Globus pallidus (tissue), 1 donor: ENCODE data around the gene NR4A3.
"Not testable (repeated sequence)": the region's sequence is repeated elsewhere in the genome, so short reads cannot be mapped to it uniquely, and the experiment has no call there.

Experiments used
- DNase-seq: peaks from one replicate; pipeline ENCODE4 v3.0.0-alpha.2; 2015; ENCODE audit warnings: low spot score

The NR4A3 gene

DNA sequence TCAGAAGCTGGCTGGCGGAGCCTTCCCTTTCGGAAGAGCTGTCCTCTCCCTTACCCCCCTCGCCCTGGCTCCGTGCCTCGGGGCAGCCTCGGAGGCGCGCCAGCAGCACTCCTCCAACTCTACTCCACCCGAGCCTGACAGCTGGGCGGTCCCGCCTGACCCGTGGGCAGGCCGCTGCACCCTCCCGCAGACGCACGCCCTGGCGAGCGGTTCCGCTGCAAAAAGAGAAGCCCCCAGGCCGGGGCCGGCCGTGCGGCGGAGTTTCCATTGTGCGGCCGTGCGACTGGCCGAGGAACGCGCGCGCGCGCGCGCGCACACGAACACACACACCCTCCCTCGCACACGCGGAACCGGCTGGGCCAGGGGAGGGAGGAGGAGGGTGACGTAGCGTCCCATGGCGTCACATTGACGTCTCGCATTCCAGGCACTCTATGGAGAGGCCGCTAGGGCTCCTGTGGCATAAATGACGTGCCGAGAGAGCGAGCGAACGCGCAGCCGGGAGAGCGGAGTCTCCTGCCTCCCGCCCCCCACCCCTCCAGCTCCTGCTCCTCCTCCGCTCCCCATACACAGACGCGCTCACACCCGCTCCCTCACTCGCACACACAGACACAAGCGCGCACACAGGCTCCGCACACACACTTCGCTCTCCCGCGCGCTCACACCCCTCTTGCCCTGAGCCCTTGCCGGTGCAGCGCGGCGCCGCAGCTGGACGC lies at the start of gene NR4A3:
NR4A3 (plus strand) TSS at position 490 of the 713 bp plus-strand sequence. CDS start 6,158 bp downstream, outside the sequence.
- DNase-seq = peak; percentile 96

DNA sequence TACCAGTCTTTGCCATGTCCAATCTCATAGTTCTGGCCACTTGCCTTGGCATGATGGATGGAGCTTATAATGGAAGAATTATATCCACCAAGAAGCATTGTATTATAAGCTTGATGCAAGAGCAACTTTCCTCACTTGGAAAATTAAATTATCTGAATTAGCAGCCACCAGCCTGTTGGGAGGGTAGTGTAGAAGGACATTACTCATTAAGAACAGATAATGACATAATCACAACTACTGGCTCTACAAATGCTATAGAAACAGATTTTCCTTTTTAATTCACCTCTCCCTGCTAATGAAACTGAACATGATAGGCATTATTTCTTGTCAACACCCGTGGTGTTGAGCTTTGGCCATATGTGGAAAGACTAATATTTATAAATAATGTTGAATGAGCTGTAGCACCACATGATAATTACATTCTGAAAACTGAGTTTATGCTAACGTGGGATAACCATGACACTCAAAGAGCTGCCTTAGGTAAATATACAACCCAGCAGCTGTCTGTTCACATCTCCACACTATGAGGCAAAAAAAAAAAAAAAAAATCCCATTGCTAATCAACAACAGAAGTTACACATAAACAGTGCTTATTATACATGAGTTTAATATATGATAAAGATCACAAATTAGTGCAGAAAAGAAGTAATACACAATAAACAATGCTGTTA lies 48.1 kb upstream of the NR4A3 start:
- DNase-seq = no peak

DNA sequence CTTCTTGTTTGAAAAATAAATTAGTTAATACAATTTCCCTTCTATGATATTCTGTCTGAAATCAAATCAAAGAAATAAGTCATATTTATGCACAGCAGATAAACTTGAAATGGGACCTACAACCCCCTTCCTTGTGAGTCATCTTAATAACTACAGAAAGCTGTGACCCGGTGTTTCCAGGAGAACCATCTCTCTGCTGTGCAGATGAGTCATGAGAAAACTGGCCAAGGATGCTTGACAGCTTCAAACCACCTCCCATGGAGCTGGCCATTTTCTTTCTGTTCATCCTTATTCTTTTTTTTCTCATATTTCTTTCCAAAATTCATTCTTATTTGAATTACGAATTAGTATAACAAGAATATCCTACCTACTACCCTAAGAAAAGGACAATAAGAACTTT lies 43.4 kb upstream of the NR4A3 start:
- no peak for DNase-seq

DNA sequence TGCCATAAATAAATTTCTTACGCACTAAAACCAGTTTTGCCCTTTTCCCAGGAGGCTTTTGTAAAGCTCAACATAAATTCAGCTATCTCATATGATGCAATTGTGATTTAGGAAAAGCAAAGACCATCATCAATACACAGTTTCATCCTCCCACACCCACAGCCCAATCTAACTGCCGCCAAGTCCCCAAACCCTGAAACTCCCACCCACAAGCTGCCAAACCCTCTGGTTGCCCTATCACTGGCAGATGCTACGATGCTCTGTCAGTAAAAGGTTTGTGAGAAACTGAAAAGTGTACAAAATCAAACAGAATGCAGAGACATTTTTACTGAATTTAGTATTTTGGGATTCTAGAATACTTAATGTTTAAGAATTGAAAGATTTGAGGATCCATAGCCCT lies 42.8 kb upstream of the NR4A3 start:
- DNase-seq = no peak

DNA sequence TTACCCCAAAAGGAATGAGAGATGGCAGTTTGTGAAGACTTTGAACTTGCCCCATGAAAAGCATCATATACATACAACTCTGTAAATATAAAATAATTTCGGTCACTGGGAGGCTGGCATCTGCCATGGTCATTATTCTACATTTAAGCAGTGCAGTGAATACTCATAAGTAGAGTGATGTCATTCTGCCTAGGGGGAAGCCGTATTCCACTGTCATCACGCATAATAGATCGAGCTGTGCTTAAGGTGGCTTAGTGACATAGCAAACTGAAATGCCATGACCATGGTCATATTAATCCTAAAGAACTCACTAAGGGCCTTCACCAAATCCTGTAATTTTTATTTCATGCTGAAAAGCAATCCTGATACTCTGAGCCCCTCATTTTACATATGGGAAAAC lies 42.4 kb upstream of the NR4A3 start:
- DNase-seq = no peak

DNA sequence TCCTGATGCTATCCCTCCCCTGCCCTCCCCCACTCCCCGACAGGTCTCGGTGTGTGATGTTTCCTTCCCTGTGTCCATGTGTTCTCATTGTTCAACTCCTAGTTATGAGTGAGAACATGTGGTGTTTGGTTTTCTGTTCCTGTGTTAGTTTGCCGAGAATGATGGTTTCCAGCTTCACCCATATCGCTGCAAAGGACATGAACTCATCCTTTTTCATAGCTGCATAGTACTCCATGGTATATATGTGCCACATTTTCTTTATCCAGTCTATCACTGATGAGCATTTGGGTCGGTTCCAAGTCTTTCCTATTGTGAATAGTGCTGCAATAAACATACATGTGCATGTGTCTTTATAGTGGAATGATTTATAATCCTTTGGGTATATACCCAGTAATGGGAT lies 39.3 kb upstream of the NR4A3 start:
- DNase-seq = not testable (repeated sequence)

DNA sequence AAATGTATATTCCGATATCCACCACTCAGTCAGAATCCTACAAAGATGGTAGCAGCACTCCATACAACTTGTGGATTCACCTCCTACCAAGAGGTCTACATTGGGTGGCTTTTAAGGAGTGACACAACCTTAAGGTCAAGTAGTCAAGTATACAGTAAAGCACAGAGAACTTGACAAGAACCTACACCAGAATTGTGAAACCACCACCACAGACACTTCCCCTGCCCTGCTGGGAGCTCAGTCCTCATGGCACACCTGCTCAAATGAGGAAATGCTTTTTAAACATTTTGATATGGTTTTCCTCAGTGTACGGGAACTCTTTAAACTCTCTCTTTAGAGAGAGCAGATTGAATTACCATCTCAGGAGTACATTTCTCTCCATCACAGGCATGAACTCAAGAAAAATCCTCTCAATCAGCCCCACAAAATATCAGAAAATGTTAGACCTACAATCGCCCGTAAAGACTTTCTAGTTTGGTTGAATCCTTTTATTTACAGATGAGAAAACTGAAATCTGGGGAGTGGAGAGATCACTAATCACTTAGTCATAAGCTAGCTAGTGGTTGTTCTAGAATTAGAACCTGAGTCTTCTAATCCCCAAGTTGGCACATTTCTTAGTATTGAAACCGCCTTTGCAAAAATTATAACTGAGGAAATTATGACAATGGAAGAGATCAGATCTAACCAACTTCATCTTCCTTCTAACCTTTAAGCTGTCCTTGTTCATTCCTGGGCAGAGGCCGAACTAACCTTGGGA lies 38.5 kb upstream of the NR4A3 start:
- DNase-seq = no peak

DNA sequence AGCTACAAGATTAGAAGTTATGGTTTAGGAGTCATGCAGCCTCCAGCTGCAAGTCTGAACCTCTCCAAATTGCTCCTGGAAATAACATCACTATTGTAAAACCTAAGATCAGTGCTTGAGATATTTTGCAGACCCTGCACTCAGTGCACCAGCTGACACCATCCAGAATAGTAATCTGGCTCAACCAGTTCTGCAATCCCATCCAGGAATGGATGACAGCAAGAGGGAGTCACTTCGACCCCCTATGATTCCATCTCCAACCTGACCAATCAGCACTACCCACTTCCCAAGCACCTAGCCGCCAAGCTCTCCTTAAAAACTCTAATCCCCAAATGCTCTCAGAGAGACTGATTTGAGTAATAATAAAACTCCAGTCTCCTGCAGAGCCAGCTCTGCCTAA lies 37.9 kb upstream of the NR4A3 start:
- no peak for DNase-seq

DNA sequence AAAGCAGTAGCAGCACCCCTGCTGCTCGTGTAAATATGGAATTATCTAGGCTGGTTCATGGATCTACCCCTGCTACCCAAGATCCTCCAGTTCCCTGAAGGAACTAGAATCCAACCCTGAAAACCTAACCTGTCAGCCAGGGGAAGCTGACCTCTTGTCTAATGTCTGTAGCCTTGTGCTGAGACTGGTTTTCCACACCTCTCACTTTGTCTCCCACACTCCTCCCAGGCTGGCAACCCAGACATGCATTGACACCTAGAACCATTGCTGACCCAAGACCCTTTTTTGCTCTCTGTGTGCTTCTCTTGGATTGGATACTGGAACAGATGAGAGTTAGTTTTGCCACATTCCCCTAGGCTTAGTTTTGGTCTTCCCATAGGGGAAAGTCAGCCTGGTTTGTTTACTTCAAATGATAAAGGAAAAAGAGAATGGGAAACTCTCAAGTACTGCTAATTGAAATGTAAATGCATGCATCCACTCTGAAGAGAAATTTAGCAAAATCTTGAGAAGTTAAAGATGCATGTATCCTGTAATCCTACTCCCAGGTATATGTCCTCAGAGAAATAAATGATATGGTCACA lies 36.6 kb upstream of the NR4A3 start:
- no peak for DNase-seq

DNA sequence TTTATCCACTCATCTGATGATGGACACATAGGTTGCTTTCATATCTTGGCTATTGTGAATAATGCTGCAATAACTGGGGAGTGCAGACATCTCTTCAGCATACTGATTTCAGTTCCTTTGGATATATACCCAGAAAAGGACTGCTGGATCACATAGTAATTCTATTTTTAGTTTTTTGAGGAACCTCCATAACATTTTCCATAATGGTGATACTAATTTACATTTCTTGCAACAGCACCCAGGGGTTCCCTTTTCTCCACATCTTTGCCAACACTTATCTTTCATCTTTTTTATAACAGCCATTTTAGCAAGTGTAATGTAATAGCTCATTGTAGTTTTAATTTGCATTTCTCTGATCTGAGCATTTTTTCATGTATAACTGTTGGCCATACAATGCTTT lies 34.1 kb upstream of the NR4A3 start:
- DNase-seq = no peak

DNA sequence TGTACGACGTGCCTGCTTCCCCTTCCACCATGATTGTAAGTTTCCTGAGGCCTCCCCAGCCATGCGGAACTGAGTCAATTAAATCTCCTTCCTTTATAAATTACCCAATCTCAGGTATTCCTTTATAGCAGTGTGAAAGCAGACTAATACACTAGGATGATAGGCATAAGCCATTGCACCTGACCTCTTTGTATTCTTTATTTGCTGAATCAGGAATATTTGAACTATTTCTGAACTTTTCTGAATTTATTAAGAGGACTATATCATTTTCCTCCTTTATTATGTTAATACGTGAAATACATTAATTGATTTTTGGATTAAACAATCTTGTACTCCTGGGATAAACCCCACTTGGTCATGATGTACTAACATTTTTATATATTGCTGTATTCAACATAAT lies 28.2 kb upstream of the NR4A3 start:
- DNase-seq = no peak

DNA sequence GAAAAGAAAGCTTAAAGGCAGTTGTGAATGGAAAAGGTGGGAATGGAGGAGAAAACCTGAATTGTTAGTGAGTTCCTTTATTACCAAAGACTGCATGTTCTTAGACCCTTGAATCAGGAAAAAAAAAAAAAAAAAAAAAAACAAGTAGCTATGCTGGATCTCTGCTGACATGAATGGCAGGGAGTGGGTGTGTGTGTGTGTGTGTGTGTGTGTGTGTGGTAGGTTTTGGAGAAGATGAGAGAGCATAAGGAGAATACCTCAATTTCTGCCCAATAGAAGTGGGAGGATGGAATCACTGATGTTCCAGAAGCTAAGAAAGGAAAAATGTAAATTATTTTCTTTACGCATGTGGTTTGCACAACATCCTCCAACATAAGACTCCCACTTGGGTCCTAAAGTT lies 25.5 kb upstream of the NR4A3 start:
- no peak for DNase-seq

DNA sequence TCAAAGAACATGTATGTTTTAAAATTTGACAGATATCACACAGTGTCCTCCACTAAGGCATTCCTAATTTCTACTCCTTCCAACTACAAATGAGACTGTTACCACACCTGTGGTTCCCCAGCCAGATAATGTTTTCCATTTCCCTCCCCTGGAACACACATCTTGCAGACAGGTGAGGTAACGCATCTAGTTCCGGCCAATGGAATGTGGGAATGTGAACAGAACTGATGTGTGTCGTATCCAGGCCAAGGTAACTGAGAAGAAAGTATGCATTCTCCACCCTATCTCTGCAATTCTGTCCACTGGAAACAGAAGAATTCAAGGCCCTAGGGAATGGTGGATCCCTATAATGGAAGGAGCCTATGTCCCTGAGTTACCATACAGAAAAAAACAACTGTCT lies 19.9 kb upstream of the NR4A3 start:
- DNase-seq = no peak

DNA sequence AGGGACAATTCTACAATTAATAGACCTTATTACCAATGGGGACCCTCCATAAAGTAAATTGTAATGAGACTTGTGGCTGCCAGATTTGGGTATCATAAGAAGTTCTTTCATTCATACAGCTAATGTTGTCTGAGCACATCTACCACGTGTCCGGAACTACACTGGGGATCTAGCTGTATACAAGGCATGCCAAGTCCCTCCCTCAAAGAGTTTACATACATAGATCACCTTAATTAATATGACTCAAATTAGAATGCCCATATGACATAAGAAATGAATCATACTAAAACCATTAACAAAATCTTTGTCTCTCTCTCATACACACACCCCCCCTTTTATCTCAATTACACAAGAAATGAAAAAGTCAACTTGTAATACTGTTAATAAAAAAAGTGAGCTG lies 18.0 kb upstream of the NR4A3 start:
- no peak for DNase-seq

DNA sequence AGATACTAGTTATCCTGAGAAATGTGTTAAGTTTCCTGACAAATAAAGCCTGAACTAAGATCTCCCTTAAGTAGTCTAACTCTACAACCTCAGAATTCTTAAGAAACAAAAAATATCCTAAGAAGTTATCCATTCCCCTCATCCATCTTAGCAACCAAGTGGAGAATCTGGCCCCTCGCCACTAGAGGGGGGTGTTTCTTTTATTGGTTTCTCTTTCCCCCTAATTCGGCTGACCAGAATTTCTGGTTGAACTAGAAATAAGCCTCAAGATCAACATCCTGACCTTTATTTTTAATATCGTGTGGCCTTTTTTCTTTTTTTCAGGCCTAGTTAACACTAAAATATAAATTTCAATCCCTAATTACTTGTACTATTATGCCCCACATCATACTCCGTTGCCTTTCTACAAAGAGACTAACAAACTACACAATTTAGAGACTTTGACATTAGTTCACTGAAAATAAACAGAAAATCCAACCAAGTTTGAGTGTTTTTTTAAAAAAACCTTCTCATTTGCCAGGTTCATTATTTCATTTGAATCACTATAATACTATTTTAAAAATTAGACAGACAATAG lies 14.3 kb upstream of the NR4A3 start:
- peak; percentile 67 for DNase-seq

DNA sequence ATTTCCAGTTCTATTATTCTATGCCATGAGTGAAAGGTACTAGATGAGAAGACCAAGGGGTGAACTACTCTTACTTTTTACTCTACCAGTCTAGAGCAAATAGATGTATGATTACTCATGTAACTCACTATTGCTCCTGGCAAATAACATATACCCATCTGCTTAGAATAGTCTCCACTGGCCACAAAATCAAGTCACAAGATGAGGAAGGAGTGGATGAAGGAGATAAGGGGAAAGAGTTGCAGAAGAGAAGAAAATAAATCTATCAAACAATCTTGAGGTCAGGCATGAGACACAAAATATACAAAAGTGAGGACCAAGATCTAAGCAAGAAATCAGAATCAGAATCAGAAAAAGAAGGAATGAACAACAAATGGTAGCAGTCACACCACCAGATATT lies 13.7 kb upstream of the NR4A3 start:
- no peak for DNase-seq

DNA sequence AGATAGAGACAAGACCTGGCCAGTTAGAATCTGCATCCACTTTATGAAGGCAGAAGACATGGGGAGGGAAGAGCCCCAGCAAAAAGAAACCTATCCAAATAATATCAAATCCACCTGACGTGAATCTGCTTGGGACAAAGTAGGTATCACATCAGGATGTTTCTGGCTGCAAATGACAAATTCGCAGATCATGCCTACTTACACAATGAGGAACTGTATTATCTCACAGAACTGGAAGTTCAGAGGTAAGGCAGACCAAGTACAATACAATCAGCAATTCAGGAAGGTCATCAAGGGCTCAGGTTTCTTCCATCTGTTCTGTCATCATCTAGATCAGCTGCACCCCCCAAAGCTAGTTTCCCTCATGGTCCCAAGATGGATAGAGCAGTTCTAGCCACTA lies 13.2 kb upstream of the NR4A3 start:
- no peak for DNase-seq

DNA sequence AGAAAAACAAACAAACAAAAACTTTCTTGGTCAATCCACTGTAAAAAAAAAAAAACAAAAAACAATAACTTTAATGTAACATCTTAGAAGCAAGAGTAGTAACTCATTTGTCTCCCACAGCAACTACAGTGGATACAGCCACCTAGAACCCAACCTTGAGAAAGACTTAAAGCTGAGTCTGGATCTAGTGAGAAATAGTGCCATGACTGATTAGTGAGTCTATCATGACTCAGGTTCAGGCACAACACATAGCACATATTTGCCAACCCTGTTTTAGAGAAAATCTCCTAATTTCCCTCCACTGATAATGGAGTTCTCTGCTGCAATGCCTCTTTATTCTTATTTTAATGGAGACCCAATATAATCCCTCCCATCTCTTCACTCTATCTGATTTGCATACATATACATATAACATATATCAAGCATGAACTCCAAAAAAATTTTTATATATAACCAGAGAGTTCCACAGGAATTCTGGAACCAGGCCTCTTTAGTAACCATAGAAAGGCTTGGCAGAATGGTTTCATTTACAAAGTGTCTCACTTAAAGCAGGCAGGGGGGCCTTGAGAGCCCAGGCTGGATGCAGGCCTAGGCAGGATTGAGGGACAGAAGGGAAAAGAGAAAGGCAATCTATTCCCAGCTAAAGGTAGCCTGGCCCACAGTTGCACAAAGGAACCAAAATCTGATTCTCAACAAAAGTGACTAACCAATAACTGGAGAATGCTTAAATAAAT lies 11.9 kb upstream of the NR4A3 start:
- DNase-seq = no peak

DNA sequence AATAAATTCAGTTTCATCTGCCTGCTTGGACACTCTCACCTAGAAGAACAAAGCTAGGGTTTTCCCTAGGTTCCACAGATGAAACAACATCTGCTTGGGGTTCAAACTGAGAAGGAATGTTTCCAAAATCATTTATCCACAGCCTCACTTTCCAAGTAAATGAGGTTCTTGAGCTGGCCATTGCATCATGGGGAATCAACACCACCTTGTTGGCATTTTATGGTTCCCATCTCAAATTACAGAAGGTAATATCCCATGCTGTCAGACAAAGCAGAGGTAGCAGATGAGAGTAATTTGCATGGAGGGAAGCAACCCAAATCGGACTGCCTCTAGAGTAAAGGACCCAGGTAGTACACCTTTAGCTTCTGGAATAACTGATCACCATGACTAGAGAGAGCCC lies 10.5 kb upstream of the NR4A3 start:
- no peak for DNase-seq

DNA sequence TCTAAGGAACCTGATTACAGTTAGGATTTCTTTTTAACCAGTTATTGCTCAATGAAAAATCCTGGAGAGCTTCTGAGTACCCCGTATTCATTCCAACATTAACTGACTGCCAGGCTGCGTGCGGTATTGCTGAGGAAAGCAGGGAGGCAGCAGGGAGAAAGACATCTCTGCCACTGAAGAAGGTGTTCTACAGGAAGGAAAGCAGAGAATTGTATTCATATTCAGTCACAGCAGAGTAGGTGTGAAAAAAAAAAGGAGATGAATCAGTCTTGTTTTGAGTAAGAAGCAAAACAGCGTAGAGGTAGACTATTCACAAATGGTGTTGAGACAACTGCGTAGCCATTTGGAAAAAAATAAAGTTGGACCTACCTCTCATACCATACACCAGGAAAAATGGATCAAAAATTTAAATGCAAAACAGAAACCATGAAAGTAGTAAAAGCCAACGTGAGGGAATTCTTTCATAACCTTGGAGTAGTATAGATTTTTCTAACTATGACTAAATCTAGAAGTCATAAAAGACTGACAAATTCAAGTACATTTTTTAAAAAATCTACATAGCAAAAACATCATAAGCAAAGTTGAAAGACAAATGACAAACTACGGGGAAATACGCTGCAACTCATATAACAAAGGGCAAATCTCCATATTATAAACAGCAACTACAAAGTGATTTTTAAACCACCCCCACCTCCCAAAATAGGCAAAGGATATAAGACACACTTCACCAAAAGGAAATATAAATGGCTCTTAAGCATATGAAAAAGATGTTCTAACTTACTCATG lies 9.9 kb upstream of the NR4A3 start:
- DNase-seq = no peak

DNA sequence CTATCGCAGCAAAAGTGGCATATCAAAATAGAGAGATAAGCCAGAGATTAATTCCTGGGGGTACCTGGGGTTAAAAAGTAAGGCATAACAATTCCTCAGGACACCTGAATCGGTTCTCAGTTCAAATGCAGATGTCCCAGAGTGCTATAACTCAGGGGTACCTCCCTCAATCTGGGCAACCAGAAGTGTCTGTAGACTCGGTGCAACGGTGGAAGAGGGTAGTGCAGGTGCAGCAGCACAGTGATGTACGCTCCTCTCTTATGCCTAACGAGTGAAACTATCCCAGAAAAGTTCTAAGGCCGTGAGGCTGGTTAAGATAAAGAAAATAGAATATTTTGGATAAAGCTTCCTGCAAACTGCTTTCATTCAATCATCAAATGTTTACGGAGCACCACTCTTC lies 7.9 kb upstream of the NR4A3 start:
- DNase-seq = no peak
